Left cardiac atrium (tissue), 4 donors: ENCODE measurements around the gene DPP4. TPM values are rescaled to one million over a fixed set of nuclear protein-coding genes. Genes with fewer than 3 reads are reported as not detected.
"Not testable (repeated sequence)": the region's sequence is repeated elsewhere in the genome, so short reads cannot be mapped to it uniquely, and the experiment has no call there.

Experiments used
- ATAC-seq, 2 donors: fragments of 200-7000 bp; cut with Tn5 transposase; one replicate each; pipeline ENCODE4 v1.9.1; 2020; ENCODE audit warnings: mild to moderate bottlenecking in 2 of 2, moderate library complexity in 2 of 2
- DNase-seq: peaks from one replicate; pipeline ENCODE4 v3.0.0-alpha.2; 2020
- intact Hi-C, 2 donors: fragments of 100-400 bp; cut with DNase I; formaldehyde crosslinking; loops; one replicate each; pipeline versions ENCODE4 v1.14.1 to v1.15.1; 2022 to 2023
- total RNA-seq, 2 donors: library from RNA; stranded (reverse); fragmentation: NEBNext Ultra II Directional; extraction: Animal tissue kit (Norgen Biotek cat#: 25700); gene quantifications; one replicate each; pipeline ENCODE4 v1.2.1, GENCODE V29; 2021
- donor health status: DM: no; HTN: yes; CAD: no.
- donor health status: DM: no; HTN: yes; CAD: no; lungs with severe emphysema.
- donor health status: DM: yes; HTN: yes; CAD: no.
- donor health status: Dilated cardiomyopathy.

Gene DPP4
- total RNA-seq, 2 donors from 2014 or later = 1.7 to 2.0 TPM

DNA sequence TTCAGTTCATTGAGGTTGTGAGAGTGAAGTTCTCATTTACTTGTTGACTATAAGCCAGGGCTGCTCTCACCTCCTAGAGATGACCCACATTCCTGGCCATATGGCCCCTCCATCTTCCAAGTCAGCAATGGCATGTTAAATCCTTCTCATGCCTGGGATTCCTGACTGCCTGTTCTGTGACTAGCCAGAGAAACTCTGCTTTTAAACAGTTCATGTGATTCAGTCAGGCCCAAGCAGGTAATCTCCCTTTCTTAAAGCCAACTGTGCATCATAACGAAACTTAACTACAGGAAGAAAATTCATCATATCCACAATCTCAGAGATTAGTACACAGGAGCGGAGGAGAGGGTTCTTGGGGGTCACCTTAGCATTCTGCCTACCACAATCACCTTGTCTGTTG lies 11.5 kb downstream of the DPP4 start:
- ATAC-seq (no peak), DNase-seq (no peak)
- intact Hi-C loops = no loop called here

DNA sequence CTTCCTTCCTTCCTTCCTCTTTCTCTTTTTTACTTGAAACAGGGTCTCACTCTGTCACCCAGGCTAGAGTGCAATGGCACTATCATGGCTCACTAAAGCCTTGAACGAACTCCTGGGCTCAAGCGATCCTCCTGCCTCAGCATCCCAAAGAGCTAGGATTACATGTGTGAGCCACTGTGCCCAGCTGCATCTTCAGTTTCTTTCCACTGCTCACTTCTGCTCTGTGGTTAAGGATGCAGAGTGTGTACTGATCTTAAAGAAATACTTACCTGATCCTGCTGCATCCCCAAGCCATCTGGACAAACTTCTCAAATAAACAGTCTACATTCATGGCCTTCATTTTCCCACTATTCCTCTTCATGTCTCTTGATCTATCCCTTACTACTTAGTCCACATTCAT lies 13.0 kb downstream of the DPP4 start:
- intact Hi-C loops = no loop called here
- DNase-seq (no peak), ATAC-seq (no peak)

DNA sequence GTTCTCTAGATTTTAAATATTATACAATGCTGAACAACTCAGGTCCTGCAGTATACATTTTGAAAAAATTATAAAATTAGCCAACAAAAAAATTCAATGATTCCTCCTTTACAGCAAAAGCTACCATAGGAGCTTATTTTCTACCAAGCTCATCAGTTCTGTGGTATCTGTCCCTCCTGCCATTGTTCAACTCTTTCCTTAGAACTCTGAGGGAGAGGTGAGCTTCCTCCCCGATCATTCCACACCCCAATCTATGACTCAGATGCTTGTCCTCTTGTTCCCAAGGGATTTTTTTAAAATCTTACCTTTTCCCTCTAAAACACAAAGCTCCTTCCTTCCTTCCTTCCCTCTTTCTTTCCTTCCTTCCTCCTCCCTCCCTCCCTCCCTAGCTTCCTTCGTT lies 13.5 kb downstream of the DPP4 start:
- intact Hi-C loops = no loop called here
- no peak for ATAC-seq
- DNase-seq = no peak

DNA sequence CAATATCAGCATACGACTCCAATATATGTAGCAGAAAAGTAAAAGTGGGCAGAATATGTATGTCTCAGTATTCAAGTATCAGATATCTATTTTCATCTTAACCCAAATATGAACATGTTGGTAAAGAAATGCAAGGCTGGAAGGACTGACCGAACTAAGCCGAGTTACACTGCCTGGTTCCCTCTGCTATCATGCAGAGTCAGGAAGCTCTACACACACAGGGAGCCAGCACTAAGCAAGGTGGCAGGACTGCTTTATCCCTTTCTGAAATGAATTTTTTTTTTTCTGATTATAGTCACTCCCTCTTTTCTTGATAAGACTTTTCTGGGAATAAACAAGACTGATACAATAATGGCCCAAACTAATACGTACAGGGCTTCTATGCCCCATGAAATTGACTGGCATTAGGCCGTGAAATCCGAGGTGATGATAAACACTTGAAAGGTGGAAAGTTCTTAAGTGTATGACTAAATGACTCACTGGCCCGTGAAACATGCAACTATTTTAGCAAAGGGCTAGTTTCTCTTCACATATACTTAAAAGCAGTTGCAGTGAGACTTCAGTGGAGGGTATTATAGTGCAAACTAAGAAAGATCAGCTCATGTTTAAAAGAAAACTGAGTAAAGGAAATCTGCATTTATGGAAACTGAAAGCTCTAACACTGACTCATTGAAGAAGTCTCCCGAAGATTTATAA lies 14.9 kb downstream of the DPP4 start:
- peak in 1 of 2 donors; percentile 75 for ATAC-seq
- DNase-seq = no peak
- intact Hi-C loops = no loop called here

DNA sequence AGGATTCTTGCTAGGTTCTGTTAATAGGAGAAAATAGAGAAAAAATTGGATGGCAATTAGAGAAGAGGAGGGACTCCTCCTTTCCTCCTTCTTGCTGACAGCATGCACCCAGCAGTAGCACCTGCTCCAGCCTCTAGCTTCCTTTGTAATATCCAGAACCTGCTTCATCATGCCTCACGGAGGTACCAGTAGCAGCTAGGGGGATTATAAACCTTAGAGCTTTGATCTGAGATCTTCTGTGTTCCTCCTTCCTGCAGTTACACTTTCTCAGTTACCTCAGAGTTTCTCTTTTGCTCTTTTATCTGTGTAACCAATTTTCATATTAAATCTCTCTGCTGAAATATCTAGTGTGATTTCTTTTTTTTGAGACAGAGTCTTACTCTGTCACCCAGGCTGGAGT lies 16.6 kb downstream of the DPP4 start:
- DNase-seq = no peak
- intact Hi-C loops = no loop called here
- no peak for ATAC-seq

DNA sequence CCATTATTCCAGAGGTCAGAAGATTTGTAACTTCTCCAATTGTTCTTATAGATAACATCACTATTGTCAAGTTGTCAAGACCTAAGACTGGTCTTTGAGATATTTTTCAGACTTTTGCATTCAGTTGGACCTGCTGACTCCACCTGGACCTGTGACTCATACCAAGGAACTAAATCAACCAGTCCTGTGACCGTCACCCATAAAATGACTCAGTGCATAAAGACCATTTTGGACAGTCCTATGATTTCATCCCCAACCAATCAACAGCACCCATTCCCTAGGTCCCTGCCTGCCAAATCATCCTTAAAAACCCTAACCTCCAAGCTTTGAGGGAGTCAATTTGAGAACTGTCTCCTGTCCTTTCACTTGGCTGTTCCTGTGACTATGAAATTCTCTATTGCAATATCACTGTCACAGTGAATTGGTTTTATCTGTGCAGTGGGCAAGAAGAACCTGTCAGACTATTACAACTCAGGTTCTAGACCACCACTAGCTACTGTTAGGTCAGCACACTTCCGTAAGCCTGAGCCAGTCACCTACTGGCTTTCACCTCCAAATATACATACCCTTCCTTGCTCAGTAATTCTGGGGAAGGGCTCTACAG lies 17.1 kb downstream of the DPP4 start:
- intact Hi-C loops = no loop called here
- ATAC-seq (no peak), DNase-seq (no peak)

DNA sequence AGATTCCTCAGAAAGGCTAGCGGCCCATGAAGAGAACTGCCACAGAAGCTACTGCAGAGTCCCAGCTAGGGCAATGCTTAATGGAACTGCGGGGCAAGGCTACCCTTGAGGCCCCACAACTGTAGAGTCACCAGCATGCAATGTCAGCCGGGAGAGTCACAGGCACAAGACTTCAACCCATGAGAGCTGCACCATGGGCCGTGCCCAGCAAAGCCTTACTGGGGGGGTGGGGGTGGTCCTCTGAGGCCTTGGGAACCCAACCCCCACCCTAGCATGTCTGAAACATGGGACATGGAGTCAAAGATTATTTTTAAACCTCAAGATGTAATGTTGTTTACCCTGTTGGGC lies 20.2 kb downstream of the DPP4 start:
- intact Hi-C loops = no loop called here
- no peak for ATAC-seq
- DNase-seq = no peak

DNA sequence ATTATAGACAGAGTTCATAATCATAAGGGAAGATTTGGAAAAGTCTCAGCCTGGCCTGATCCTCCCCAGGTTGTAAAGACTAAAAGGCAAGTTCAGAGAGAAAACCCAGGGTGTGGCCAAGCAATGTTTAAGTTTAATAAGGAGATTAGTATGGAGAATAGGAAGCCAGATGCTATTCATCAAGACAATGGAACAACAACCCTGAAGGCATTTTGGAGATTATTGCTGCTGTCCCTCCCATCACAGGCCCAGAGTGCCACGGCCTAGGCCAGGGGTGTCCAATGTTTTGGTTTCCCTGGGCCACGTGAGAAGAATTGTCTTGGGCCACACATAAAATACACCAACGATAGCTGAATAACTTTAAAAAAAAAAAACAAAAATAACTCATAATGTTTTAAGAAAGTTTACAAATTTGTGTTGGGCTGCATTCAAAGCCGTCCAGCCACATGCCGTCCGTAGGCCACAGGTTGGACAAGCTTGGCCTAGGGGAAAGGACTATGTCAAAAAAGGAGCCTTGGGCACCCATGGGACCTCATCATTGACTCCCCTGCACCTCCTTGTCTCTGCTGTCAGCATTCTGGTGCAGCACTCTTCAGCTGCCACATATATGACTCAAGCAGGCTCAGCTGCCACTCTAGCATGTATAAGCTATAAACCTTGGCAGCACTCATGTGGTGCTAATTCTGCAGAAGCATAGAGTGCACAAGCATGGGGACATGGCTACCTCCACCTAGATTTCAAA lies 20.8 kb downstream of the DPP4 start:
- DNase-seq (no peak), ATAC-seq (no peak)
- intact Hi-C loops = no loop called here

DNA sequence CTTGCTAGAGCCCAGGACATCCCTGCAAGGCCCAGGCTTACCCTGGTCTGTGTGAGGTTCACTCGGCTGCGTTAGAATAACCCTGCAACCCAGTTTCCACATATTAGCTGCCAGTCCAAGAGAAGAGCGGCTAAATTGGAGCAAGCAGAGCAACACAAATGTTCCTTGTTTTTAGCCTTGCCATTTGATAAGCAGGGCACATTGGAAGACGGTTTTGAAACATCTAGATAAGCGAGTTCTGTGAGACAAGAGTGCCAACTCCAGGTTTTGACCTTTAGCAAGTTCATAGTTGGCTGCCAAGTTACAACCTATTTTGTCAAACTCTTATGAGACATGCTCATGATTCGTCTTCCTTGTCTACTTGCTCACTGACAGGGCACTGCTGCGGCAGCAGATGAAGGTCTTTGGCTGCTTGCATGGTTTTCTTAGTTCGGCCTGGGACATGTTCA lies 23.5 kb downstream of the DPP4 start:
- ATAC-seq (peak; percentile 30 to 73), DNase-seq (no peak)
- intact Hi-C loops = no loop called here

DNA sequence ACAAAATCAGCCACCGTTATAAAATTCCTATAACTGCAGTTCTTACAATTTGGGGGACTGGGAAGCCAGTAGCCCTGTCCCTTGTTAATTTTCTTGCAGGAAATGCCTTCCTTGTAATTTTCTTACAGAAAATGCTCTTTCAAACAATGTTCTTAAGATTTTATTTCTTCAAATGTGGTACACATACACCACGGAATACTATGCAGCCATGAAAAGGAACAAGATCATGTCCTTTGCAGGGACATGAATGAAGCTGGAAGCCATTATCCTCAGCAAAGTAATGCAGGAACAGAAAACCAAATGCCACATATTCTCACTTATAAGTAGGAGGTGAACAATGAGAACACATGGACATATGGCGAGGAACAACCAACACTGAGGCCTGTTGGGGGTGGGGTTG lies 24.9 kb downstream of the DPP4 start:
- DNase-seq, ATAC-seq, intact Hi-C loops: not testable (repeated sequence)

DNA sequence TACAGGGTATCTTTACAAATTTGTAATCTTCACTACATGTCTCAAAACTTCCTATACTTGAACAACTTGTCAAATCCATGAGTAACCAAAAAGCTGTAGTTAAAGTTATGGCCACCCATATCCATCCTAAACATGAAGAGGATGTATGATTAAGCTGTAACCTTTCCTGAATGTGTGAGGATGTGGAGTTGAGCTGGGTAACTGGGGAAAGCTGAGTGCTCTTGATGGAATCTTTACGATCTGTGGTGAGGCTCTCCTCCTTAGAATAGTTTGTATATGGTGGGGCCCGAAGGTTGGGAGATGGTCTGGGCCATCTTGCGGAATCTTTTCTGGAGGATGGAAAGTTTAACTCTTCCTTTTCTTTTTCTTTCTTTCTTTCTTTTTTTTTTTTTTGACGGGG lies 29.4 kb downstream of the DPP4 start:
- ATAC-seq = no peak
- intact Hi-C loops = no loop called here

DNA sequence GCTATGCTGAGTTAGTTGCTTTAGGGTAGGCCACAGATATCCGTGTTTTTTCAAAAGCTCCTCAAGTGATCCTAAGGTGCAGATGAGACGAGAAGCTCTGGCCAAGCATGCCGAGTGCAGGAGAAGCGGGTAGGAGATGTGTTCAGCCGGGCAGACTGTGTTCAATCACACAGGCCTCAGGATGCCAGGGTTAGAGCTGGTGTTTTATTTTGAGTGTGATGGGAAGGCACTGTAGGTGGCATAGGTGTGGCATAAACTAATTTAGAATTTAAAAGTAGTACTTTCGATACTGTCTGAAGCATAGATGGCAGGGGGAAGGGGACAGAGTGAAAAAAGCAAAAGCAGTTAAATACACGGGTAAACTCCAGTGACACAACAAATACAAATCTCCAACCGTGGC lies 30.9 kb downstream of the DPP4 start:
- ATAC-seq = no peak
- intact Hi-C loops = no loop called here
- DNase-seq = no peak

More for the DNA sequence above, 29.4 kb downstream of the DPP4 start:
- no peak for DNase-seq

DNA sequence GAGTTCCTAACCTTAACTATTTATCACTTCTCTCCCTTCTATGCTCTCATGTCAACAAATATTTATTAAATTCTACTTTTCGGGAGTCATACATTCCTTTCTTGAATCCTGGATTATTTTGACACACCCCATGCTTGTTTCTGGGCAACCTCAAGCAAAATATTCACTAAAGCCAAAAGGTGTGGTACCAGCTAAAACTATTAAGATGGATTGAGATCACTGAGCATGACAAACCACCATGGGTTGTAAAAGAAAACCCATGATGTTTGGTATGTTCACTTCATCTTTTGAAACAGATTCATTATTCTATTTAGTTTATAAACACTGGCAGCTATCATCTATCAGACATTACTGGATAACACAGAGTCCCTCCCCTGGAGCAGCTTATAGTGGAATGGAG lies 32.5 kb downstream of the DPP4 start:
- intact Hi-C loops = no loop called here
- ATAC-seq = peak in 1 of 2 donors; percentile 84
- DNase-seq = no peak

DNA sequence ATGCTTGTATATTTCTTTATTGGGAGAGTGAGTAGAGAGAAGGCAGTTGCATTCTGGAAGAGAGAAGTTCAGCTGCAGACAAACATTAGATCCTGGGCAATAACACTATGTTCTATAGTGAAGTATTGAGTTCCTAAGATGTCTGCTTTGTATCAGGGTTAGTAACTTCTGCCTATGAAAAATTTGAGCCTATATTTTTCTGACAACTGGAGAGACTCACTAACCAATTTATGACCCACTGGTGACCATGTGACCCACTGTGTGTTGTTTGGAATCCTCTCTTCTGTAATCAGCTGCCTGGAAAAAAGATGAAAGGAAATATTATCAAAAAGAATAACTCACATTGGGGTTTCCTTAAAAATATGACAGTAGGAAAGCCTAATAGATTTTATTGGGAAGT lies 35.3 kb downstream of the DPP4 start:
- DNase-seq = no peak
- ATAC-seq = no peak
- intact Hi-C loops = no loop called here

DNA sequence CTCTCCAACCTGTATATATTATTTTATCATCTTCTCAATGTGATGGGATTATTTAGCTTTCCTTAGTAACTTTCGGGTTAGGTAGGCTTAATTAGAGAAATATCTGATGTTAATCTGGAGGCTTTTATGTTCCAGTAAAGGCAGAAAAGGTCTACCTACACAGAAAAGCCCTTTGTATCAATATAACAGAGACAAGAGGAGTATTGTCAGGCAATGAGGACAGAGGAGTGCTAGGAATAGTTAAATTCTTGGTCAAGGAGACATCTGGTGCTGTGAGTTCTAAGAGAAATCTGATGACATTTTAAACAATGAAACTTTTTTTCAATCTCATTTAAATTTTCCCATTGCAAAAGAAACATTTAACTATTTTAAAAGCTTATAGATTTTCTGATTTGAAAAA lies 36.1 kb downstream of the DPP4 start:
- ATAC-seq (no peak), DNase-seq (no peak)
- intact Hi-C loops = no loop called here

DNA sequence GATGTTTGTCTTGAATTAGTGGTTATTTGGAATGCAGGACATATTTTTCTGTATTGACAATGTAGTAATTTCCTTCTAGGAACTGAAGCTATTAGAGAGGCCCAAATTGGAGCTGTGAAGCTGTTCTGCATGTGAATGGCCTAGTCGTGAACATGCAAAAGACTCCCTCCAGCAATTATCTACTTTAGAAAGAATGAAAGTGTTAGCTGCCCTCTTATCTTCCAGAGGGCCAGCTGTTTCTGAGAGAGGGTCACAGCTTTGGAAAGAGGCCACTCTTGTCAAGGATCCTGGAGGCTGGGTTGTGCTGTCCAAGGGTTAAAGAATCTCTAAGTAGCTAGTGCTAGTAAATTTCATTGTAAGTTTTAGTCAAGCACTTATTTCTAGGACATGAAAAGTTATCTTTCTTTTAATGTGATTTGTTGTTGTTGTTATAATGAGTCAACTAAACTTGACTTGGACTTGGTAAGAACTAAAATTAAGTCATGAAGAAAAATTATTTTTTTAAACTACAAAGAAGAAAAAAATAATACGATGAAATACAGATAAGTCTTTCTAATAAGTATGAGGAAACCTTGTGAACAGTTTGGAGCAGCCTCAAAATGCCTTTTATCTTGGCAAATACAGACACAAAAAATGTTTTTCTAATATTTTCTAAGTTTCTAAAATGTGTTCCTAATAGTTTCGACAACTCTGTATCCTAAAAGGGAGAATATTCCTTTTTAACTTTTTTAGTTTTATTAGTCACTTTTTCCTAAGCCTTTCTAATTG lies 36.8 kb downstream of the DPP4 start:
- DNase-seq (no peak), ATAC-seq (peak; percentile 38 to 47)
- intact Hi-C loops = no loop called here

DNA sequence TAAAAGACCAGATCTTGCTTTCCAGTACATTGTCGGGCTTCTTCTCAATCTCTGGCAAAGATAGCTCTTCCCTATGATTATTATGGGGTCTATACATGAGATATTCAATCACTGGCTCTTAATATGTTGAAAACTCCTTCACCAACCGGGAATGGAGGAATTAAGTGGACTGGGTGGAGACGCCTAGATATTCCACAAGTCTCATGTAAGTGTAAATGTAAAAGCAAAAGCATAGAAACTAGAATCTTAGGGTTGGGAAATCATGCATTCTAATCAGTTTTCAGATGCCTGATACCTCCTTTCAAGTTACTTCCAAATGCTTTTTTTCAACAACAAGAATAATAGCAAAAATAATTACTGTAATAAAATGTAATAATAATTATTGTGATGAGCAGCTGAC lies 38.0 kb downstream of the DPP4 start:
- intact Hi-C loops = no loop called here
- DNase-seq (no peak), ATAC-seq (no peak)

DNA sequence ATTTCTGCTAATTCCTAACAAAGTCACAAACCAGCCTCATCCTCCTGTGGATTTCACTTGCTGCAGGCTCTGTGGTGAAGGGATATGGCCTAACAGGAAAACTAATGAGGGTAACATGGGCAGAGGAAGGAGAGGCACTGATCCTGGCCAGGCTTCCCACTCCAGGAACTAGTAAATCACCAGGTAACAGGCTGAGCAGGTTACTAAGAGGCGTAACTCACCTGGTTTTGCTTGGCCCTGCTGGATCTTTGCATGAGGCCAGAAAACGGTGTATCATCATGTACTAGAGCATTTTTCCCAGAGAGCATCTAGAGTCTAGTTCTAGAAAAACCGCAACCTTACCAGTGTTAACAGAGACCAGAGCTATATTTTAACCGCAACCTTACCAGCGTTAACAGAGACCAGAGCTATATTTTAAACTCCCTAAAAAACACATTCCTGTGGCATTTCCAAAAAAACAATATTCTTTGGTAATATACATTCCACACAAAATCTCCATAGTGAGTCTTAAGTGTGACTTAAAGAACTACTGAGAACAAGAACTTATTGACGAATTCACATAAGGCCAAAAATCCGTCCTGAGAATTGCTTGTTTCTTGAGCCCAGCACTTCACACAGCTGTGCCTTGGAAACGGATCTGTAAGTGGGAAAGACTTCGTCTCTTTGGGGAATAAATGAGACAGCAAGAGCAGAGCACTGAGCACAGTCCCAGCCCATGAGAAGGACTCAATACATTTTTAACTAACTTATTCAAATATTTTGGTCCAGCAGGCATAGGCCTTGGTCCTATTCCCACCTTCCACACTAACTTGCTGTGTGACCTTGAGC lies 43.4 kb downstream of the DPP4 start:
- intact Hi-C loops = no loop called here
- no peak for ATAC-seq
- no peak for DNase-seq

DNA sequence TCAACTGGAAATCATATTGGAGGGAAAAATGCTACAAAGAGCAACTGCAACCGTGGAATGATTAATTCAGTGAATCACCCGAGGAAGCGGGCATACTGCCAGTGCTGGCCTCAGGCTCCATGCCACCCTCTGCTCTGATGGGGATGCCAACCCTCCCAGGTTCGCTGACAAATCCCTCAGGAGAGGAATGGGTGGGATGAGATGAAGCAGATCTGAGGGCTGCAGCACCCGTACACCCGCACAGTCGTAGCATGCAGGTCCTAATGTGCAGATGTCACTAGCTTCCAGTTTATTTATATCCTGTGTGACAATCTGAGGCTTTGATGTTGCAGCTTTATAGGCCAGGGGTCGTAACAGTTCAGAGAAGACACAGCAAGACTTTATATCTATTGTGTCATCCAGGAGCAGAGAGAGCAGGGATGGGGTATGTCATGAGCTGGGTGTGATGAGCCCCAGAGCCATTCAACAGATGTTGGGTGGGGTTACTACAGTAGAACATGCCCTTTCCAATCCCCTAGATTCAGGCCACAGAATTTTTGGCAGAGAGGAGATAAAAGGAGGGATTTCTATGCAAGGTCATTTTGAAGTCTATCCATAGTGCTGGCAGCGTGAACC lies 44.6 kb downstream of the DPP4 start:
- DNase-seq (peak; percentile 40), ATAC-seq (peak; percentile 52 to 71)
- intact Hi-C loops = no loop called here
